ENCODE data around the gene CIART.

GRCh38 chr1:150257624-150258585 is 24.4 kb upstream of the CIART start, which contains the start of gene CA14:
- no peak for TF ChIP-seq MAFK (IDR thresholded peaks at IDR 0.05; ENCODE audit: low read depth, low read length)
- TF ChIP-seq SRF (IDR thresholded peaks at IDR 0.05; ENCODE audit: low read depth, low read length), result no peak
- TF ChIP-seq CTCF (IDR thresholded peaks at IDR 0.05; ENCODE audit: control extremely low read depth in 1 of 3, insufficient read depth in 1 of 3, low read depth in 1 of 3, low read length in 3 of 3), result no peak
